ENCODE results near the gene BBIP1. TPM values are rescaled to one million over a fixed set of nuclear protein-coding genes. Genes with fewer than 3 reads are reported as not detected.
A peak's percentile ranks its signal among the peaks of the same experiment; 100 is the strongest.

The BBIP1 gene
- total RNA-seq, 1 experiment from 2014 or later = 46.9 TPM

GRCh38 chr10:110860576-110861241 is 58.3 kb downstream of the BBIP1 start:
- Mint-ChIP-seq H3K36me3 (ENCODE audit: insufficient read depth, unreplicated experiment) (no peaks in the 10 kb centered on the region), H3K9me3 (ENCODE audit: unreplicated experiment) (no peaks in the 10 kb centered on the region), H3K27ac (ENCODE audit: low read depth, unreplicated experiment) (peak overlapping the region; percentile 51), H3K27me3 (ENCODE audit: insufficient read depth, unreplicated experiment) (no peaks in the 10 kb centered on the region), H3K4me3 (ENCODE audit: unreplicated experiment) (no peak overlapping the region), H3K4me1 (ENCODE audit: insufficient read depth, unreplicated experiment) (peaks cover 53% of the 10 kb centered on the region)
- POLR2A ChIA-PET = interaction anchor here (0.7 to 6.8 kb wide), 13 partner anchors 9 to 1253 kb away, joined by 3 to 97 read pairs (median 6); partner anchors contain the start of gene PDCD4
- no TSS peak for BruUV-seq (replicated peaks)
- TF ChIP-seq, protein P1, sequence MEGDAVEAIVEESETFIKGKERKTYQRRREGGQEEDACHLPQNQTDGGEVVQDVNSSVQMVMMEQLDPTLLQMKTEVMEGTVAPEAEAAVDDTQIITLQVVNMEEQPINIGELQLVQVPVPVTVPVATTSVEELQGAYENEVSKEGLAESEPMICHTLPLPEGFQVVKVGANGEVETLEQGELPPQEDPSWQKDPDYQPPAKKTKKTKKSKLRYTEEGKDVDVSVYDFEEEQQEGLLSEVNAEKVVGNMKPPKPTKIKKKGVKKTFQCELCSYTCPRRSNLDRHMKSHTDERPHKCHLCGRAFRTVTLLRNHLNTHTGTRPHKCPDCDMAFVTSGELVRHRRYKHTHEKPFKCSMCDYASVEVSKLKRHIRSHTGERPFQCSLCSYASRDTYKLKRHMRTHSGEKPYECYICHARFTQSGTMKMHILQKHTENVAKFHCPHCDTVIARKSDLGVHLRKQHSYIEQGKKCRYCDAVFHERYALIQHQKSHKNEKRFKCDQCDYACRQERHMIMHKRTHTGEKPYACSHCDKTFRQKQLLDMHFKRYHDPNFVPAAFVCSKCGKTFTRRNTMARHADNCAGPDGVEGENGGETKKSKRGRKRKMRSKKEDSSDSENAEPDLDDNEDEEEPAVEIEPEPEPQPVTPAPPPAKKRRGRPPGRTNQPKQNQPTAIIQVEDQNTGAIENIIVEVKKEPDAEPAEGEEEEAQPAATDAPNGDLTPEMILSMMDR (IDR thresholded peaks at IDR 0.05; ENCODE audit: unreplicated experiment) = no peak
- CTCF ChIA-PET = interaction anchor here (1.0 to 2.7 kb wide), 5 partner anchors 20 to 115 kb away, joined by 3 to 12 read pairs (median 4); no protein-coding TSS in a partner anchor
- DNase-seq (ENCODE audit: unreplicated experiment) = no peak
- intact Hi-C loops (cut with micrococcal nuclease) = no loop called here

GRCh38 chr10:110859973-110860376 is 59.0 kb downstream of the BBIP1 start:
- intact Hi-C loops (cut with micrococcal nuclease) = no loop called here
- no peak overlapping the region for H3K4me3 Mint-ChIP-seq (ENCODE audit: unreplicated experiment)
- ChIA-PET POLR2A (interaction anchor here (0.8 to 6.8 kb wide), 8 partner anchors 8 to 114 kb away, joined by 3 to 97 read pairs (median 8); partner anchors contain the start of gene PDCD4), CTCF (interaction anchor here (0.8 to 1.2 kb wide), 2 partner anchors 51 to 111 kb away, joined by 3 to 4 read pairs; no protein-coding TSS in a partner anchor)
- H3K27me3 Mint-ChIP-seq (ENCODE audit: insufficient read depth, unreplicated experiment) = no peaks in the 10 kb centered on the region
- peaks cover 46% of the 10 kb centered on the region for H3K4me1 Mint-ChIP-seq (ENCODE audit: insufficient read depth, unreplicated experiment)
- BruUV-seq (replicated peaks) = no TSS peak
- H3K36me3 Mint-ChIP-seq (ENCODE audit: insufficient read depth, unreplicated experiment) = no peaks in the 10 kb centered on the region
- TF ChIP-seq, protein P1 (IDR thresholded peaks at IDR 0.05; ENCODE audit: unreplicated experiment) = no peak
- peak overlapping the region; percentile 51 for H3K27ac Mint-ChIP-seq (ENCODE audit: low read depth, unreplicated experiment)
- H3K9me3 Mint-ChIP-seq (ENCODE audit: unreplicated experiment) = no peaks in the 10 kb centered on the region
- no peak for DNase-seq (ENCODE audit: unreplicated experiment)

DNA sequence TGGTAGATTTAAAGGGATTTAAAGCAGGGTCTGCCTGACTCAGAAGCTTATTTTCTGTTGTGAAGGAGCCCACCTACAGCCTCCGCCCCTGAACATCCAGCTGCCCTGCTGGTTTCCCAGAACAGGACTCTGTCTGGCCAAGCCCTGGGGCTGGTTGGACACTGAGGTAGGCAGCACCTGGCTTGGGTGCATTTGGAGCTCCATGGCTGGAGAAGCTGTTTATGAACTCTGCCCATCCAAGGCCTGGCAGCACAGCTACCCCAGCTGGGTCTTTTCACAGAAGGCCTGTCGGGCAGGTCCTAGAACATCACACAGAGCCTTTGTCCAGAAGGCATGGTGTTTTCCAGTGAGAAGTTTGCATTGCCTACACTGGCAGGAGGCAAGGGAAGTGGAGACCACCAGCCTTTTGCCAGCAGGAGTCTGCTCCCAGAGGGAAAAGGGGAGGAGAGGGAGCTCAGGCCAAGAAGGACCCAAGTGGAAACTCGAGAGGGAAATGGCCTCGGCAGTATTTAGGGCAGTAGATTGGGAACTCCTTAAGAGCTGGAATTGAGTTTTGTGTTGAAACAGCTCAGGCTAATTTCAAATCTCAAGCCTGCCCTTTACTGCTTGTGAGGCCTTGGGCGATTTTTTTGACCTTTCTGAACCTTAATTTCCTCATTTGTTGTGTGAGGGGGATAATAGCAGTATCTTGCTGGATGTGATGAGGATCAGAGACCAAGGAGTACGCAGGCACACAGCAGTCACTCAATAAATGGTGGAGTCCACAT is 59.6 kb downstream of the BBIP1 start:
- ChIA-PET CTCF (interaction anchor here (0.6 to 3.1 kb wide), 5 partner anchors 17 to 723 kb away, joined by 3 to 10 read pairs (median 3); no protein-coding TSS in a partner anchor), POLR2A (interaction anchor here (0.5 to 6.8 kb wide), 9 partner anchors 7 to 85 kb away, joined by 3 to 97 read pairs (median 4); partner anchors contain the start of gene PDCD4)
- intact Hi-C loops (cut with micrococcal nuclease) = no loop called here
- Mint-ChIP-seq H3K36me3 (ENCODE audit: insufficient read depth, unreplicated experiment) (no peaks in the 10 kb centered on the region), H3K4me1 (ENCODE audit: insufficient read depth, unreplicated experiment) (peaks cover 41% of the 10 kb centered on the region), H3K27ac (ENCODE audit: low read depth, unreplicated experiment) (no peak overlapping the region), H3K4me3 (ENCODE audit: unreplicated experiment) (no peak overlapping the region), H3K9me3 (ENCODE audit: unreplicated experiment) (no peaks in the 10 kb centered on the region), H3K27me3 (ENCODE audit: insufficient read depth, unreplicated experiment) (no peaks in the 10 kb centered on the region)
- TF ChIP-seq, protein P1 (IDR thresholded peaks at IDR 0.05; ENCODE audit: unreplicated experiment) = no peak
- no TSS peak for BruUV-seq (replicated peaks)
- no peak for DNase-seq (ENCODE audit: unreplicated experiment)

All from MCF 10A (cell line).